HFFc6 (cell line): ENCODE measurements around the gene SERPINA5. TPM values are rescaled to one million over a fixed set of nuclear protein-coding genes. Genes with fewer than 3 reads are reported as not detected.

Experiments used
- DNase-seq: peaks from one replicate; pipeline ENCODE4 v3.0.0-alpha.2; 2018
- H3K27ac Mint-ChIP-seq: 2 replicates; pipeline ENCODE4 v1.8.0; 2020; ENCODE audit warnings: mild to moderate bottlenecking, mixed read lengths
- H3K27me3 Mint-ChIP-seq: 2 replicates; pipeline ENCODE4 v1.8.0; 2021; ENCODE audit warnings: mild to moderate bottlenecking, moderate library complexity, mixed read lengths; ENCODE audit not compliant: insufficient read depth
- H3K36me3 Mint-ChIP-seq: 2 replicates; pipeline ENCODE4 v1.8.0; 2021; ENCODE audit warnings: low read depth, mixed read lengths
- H3K4me1 Mint-ChIP-seq: 2 replicates; pipeline ENCODE4 v1.8.0; 2020; ENCODE audit warnings: low read depth, mixed read lengths
- H3K4me3 Mint-ChIP-seq: 2 replicates; pipeline ENCODE4 v1.8.0; 2020; ENCODE audit warnings: mild to moderate bottlenecking, moderate library complexity, mixed read lengths
- H3K9me3 Mint-ChIP-seq: 2 replicates; pipeline ENCODE4 v1.8.0; 2020; ENCODE audit warnings: mild to moderate bottlenecking, mixed read lengths
- CTCF ChIP-seq: fragments of 200-600 bp; sonication (generic); IDR thresholded peaks from 2 replicates; pipeline ENCODE4 v1.5.0; 2021; ENCODE audit warnings: antibody characterized with exemption, mild to moderate bottlenecking
- total RNA-seq, 6 experiments: library from RNA; stranded (reverse); fragmentation: NEBNext Ultra II Directional; extraction: Animal tissue kit (Norgen Biotek cat#: 25700); gene quantifications; 2 replicates in 1 of 6; 3 replicates in 5 of 6; pipeline ENCODE4 v1.2.3, GENCODE V29; 2021

SERPINA5 gene
- total RNA-seq, 6 experiments from 2014 or later, result not detected

DNA sequence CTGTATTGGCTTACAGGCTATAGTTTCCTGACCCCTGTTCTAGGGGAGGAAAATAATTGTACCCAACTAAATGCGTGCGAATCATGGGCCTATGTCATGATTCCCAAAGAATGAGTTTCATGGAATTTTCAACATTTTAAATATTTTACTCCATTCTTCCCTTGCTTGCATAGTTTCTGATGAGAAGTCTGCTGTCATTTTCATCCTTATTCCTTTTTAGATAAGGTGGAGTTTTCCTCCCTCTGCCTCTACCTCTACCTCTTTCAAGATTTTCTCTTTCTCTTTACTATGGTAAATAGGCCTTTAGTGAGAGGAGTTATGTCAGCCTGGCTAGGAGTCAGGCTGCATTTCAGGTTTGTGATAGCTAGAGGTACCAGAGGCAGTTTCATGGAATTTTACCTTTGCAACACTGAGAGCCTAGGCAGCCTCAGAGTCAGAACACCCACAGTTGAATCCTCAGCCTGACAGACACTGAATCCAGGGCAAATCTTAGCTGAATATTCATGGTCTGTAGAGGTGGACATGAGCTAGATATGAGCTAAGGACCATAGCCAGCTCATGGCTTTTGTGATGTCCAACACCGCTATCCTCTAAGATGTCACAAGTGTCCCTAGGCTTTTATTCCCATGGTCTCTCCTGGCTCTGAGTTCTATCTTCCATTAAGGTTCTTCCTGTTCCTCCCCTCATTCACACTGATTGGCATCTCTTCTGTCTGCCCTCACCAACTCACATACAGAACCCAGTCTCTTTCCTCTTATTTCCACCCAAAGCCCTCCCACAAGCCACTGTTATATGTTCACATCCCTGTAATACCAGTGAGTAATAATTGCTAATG is 37.0 kb downstream of the SERPINA5 start:
- no peak overlapping the region for H3K4me3 Mint-ChIP-seq
- H3K27ac Mint-ChIP-seq, result no peak overlapping the region
- DNase-seq, result no peak
- peaks cover 75% of the 10 kb centered on the region for H3K9me3 Mint-ChIP-seq
- H3K36me3 Mint-ChIP-seq, result peaks cover 5% of the 10 kb centered on the region
- TF ChIP-seq CTCF, result no peak
- H3K27me3 Mint-ChIP-seq, result peaks cover 6% of the 10 kb centered on the region; the same call in 1 of the 2 replicates
- H3K4me1 Mint-ChIP-seq, result no peaks in the 10 kb centered on the region

- H3K27ac Mint-ChIP-seq, result no peak overlapping the region
- peaks cover 71% of the 10 kb centered on the region for H3K9me3 Mint-ChIP-seq
- no peak for TF ChIP-seq CTCF
- no peaks in the 10 kb centered on the region for H3K4me1 Mint-ChIP-seq
- no peak for DNase-seq
- H3K4me3 Mint-ChIP-seq, result no peak overlapping the region
- H3K36me3 Mint-ChIP-seq, result peaks cover 5% of the 10 kb centered on the region
- peaks cover 6% of the 10 kb centered on the region; the same call in 1 of the 2 replicates for H3K27me3 Mint-ChIP-seq
Observed at GRCh38 chr14:94619297-94619696, 38.1 kb downstream of the SERPINA5 start.

DNA sequence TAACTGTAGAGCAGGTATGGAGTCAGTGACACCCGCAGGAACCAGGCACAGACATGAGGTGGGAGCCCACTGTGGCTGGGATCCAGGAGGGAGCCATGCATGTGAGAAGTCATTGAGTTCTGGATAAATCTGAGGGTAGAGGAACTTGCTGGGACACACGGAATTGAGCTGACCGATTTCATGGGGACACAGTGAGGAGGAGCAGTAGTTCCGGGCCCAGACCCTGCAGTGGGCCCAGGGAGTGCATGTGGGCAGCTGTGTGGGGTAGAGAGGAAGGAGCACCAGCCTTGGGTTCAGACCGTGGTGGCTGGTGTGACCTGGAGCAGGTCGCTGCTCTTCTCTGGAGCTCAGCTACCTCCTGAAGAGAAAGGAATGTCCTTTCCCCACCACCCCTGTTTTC is 39.4 kb downstream of the SERPINA5 start:
- Mint-ChIP-seq H3K9me3 (peaks cover 61% of the 10 kb centered on the region), H3K27me3 (peaks cover 4% of the 10 kb centered on the region; the same call in 1 of the 2 replicates), H3K4me3 (no peak overlapping the region), H3K4me1 (no peaks in the 10 kb centered on the region), H3K36me3 (peaks cover 5% of the 10 kb centered on the region), H3K27ac (no peak overlapping the region)
- TF ChIP-seq CTCF, result no peak
- DNase-seq, result no peak

DNA sequence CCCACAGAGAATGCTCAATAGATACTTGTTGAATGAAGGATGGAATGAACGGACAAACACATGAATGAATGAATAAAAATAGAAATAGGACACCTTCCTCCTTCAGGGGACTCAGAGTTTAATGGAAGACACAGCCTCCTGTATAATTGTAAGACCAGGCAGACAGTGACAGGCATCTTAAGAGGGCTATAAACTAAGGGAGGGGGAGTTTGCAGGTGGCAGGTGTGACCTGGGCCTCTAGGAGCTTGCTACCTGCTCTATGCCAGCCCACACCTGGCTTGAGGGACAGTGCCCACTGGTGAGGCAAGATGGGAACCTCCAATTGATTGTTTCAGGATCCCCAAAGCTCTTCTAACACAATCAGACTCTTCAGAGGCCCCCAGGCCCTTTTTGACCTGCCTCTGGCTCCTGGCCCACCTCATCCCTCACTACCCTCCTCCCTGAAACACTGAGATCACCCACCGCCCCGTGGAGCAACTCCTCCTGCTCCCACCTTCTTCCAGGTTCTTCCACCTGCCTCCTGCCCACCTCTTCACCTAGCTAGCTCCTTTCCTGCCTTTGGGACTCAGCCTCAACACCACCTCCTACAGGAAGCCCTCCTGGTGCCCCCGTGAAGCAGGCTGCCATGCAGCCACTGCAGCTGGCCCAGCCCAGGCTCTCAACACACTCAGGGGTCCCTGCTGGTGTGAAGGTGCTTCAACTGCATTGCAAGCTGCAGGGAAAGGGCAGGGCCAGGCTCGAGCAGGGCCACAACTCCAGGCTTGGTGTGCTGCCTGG is 40.3 kb downstream of the SERPINA5 start:
- no peak for TF ChIP-seq CTCF
- no peak for DNase-seq
- peaks cover 57% of the 10 kb centered on the region for H3K9me3 Mint-ChIP-seq
- peaks cover 2% of the 10 kb centered on the region for H3K36me3 Mint-ChIP-seq
- no peak overlapping the region for H3K4me3 Mint-ChIP-seq
- no peak overlapping the region for H3K27ac Mint-ChIP-seq
- H3K27me3 Mint-ChIP-seq, result peaks cover 2% of the 10 kb centered on the region; the same call in 1 of the 2 replicates
- H3K4me1 Mint-ChIP-seq, result no peaks in the 10 kb centered on the region

GRCh38 chr14:94622653-94623421 is 41.6 kb downstream of the SERPINA5 start:
- H3K4me3 Mint-ChIP-seq, result no peak overlapping the region
- DNase-seq, result no peak
- peaks cover 52% of the 10 kb centered on the region for H3K9me3 Mint-ChIP-seq
- no peak overlapping the region for H3K27ac Mint-ChIP-seq
- H3K4me1 Mint-ChIP-seq, result no peaks in the 10 kb centered on the region
- no peaks in the 10 kb centered on the region; the same call in 1 of the 2 replicates for H3K27me3 Mint-ChIP-seq
- no peaks in the 10 kb centered on the region; the same call in 1 of the 2 replicates for H3K36me3 Mint-ChIP-seq
- no peak for TF ChIP-seq CTCF
